ENCODE data around the gene DMRT3. TPM values are rescaled to one million over a fixed set of nuclear protein-coding genes. Genes with fewer than 3 reads are reported as not detected.

The DMRT3 gene
- total RNA-seq, 1 experiment from 2014 or later, result not detected

GRCh38 chr9:942805-943580 lies 33.5 kb upstream of the DMRT3 start:
- POLR2A ChIA-PET, result no interaction called here
- H3K36me3 ChIP-seq (ENCODE audit: control insufficient read depth, insufficient read depth, low read length), result no peaks in the 10 kb centered on the region
- H3K4me3 ChIP-seq (ENCODE audit: low read depth, low read length), result no peak overlapping the region
- Mint-ChIP-seq H3K27me3 (ENCODE audit: insufficient read depth, unreplicated experiment) (peaks cover 5% of the 10 kb centered on the region), H3K36me3 (ENCODE audit: insufficient read depth, unreplicated experiment) (no peaks in the 10 kb centered on the region), H3K4me1 (ENCODE audit: low read depth, unreplicated experiment) (no peaks in the 10 kb centered on the region), H3K4me3 (ENCODE audit: unreplicated experiment) (no peak overlapping the region), H3K9me3 (ENCODE audit: unreplicated experiment) (no peaks in the 10 kb centered on the region), H3K27ac (ENCODE audit: unreplicated experiment) (no peak overlapping the region)
- no peak for TF ChIP-seq CTCF (IDR thresholded peaks at IDR 0.05; ENCODE audit: insufficient read depth in 1 of 2, low read depth in 1 of 2, low read length in 1 of 2, severe bottlenecking in 1 of 2, unreplicated experiment in 1 of 2)
- intact Hi-C loops (cut with micrococcal nuclease; ENCODE audit: unreplicated experiment), result no loop called here
- H3K27me3 ChIP-seq (replicated peaks; ENCODE audit: control insufficient read depth, insufficient read depth, low read length), result no peaks in the 10 kb centered on the region
- CTCF ChIA-PET, result no interaction called here
- no peaks in the 10 kb centered on the region for H3K4me1 ChIP-seq
- no TSS peak for BruUV-seq (replicated peaks)
- DNase-seq, result no peak
- no peaks in the 10 kb centered on the region for H3K9me3 ChIP-seq

GRCh38 chr9:947985-948384 lies 28.5 kb upstream of the DMRT3 start:
- peaks cover 2% of the 10 kb centered on the region for H3K27me3 Mint-ChIP-seq (ENCODE audit: insufficient read depth, unreplicated experiment)
- POLR2A ChIA-PET, result no interaction called here
- BruUV-seq (replicated peaks), result no TSS peak

GRCh38 chr9:948497-948896 lies 28.0 kb upstream of the DMRT3 start:
- no peak for TF ChIP-seq CTCF (IDR thresholded peaks at IDR 0.05; ENCODE audit: insufficient read depth in 1 of 2, low read depth in 1 of 2, low read length in 1 of 2, severe bottlenecking in 1 of 2, unreplicated experiment in 1 of 2)

More at GRCh38 chr9:947985-948384, 28.5 kb upstream of the DMRT3 start:
- Histone ChIP-seq H3K4me3 (ENCODE audit: low read depth, low read length) (no peak overlapping the region), H3K36me3 (ENCODE audit: control insufficient read depth, insufficient read depth, low read length) (no peaks in the 10 kb centered on the region), H3K27me3 (replicated peaks; ENCODE audit: control insufficient read depth, insufficient read depth, low read length) (no peaks in the 10 kb centered on the region), H3K9me3 (no peaks in the 10 kb centered on the region), H3K4me1 (no peaks in the 10 kb centered on the region)
- H3K4me1 Mint-ChIP-seq (ENCODE audit: low read depth, unreplicated experiment), result no peaks in the 10 kb centered on the region
- no peak overlapping the region for H3K27ac Mint-ChIP-seq (ENCODE audit: unreplicated experiment)
- CTCF ChIA-PET, result no interaction called here
- no peak for TF ChIP-seq CTCF (IDR thresholded peaks at IDR 0.05; ENCODE audit: insufficient read depth in 1 of 2, low read depth in 1 of 2, low read length in 1 of 2, severe bottlenecking in 1 of 2, unreplicated experiment in 1 of 2)
- no peaks in the 10 kb centered on the region for H3K36me3 Mint-ChIP-seq (ENCODE audit: insufficient read depth, unreplicated experiment)
- intact Hi-C loops (cut with micrococcal nuclease; ENCODE audit: unreplicated experiment), result no loop called here
- H3K9me3 Mint-ChIP-seq (ENCODE audit: unreplicated experiment), result no peaks in the 10 kb centered on the region
- no peak for DNase-seq
- H3K4me3 Mint-ChIP-seq (ENCODE audit: unreplicated experiment), result no peak overlapping the region

More at GRCh38 chr9:948497-948896, 28.0 kb upstream of the DMRT3 start:
- Histone ChIP-seq H3K9me3 (no peaks in the 10 kb centered on the region), H3K4me3 (ENCODE audit: low read depth, low read length) (no peak overlapping the region), H3K4me1 (no peaks in the 10 kb centered on the region), H3K36me3 (ENCODE audit: control insufficient read depth, insufficient read depth, low read length) (no peaks in the 10 kb centered on the region), H3K27me3 (replicated peaks; ENCODE audit: control insufficient read depth, insufficient read depth, low read length) (no peaks in the 10 kb centered on the region)
- H3K27ac Mint-ChIP-seq (ENCODE audit: unreplicated experiment), result no peak overlapping the region
- intact Hi-C loops (cut with micrococcal nuclease; ENCODE audit: unreplicated experiment), result no loop called here
- no peaks in the 10 kb centered on the region for H3K4me1 Mint-ChIP-seq (ENCODE audit: low read depth, unreplicated experiment)
- no peak overlapping the region for H3K4me3 Mint-ChIP-seq (ENCODE audit: unreplicated experiment)
- peaks cover 2% of the 10 kb centered on the region for H3K27me3 Mint-ChIP-seq (ENCODE audit: insufficient read depth, unreplicated experiment)
- H3K9me3 Mint-ChIP-seq (ENCODE audit: unreplicated experiment), result no peaks in the 10 kb centered on the region
- no peaks in the 10 kb centered on the region for H3K36me3 Mint-ChIP-seq (ENCODE audit: insufficient read depth, unreplicated experiment)
- POLR2A ChIA-PET, result no interaction called here
- DNase-seq, result no peak
- no TSS peak for BruUV-seq (replicated peaks)
- CTCF ChIA-PET, result no interaction called here

Measured in Caco-2 (cell line).